Right kidney (tissue), 1 donor: ENCODE data around the gene MRS2.

Experiments
- DNase-seq: peaks from one replicate; pipeline ENCODE4 v3.0.0-alpha.2; 2016

The MRS2 gene

GRCh38 chr6:24429146-24429545 is 26.4 kb downstream of the MRS2 start:
- no peak for DNase-seq

- DNase-seq: no peak
Measured at GRCh38 chr6:24430086-24430485, 27.4 kb downstream of the MRS2 start.

- DNase-seq: no peak
Measured at GRCh38 chr6:24431045-24431451, 28.3 kb downstream of the MRS2 start.

- no peak for DNase-seq
Measured at GRCh38 chr6:24432611-24433010, 29.9 kb downstream of the MRS2 start.

- DNase-seq: no peak
Measured at GRCh38 chr6:24436979-24437378, 34.2 kb downstream of the MRS2 start.

- DNase-seq: no peak
Measured at GRCh38 chr6:24439858-24440539, 37.3 kb downstream of the MRS2 start.

- no peak for DNase-seq
Measured at GRCh38 chr6:24440897-24441598, 38.3 kb downstream of the MRS2 start.

- no peak for DNase-seq
Measured at GRCh38 chr6:24441599-24441904, 38.8 kb downstream of the MRS2 start.

GRCh38 chr6:24444588-24444987 is 41.9 kb downstream of the MRS2 start:
- DNase-seq: no peak

GRCh38 chr6:24445704-24446103 is 43.0 kb downstream of the MRS2 start:
- DNase-seq: no peak

GRCh38 chr6:24446670-24447069 is 43.9 kb downstream of the MRS2 start:
- no peak for DNase-seq

GRCh38 chr6:24448396-24448795 is 45.7 kb downstream of the MRS2 start:
- DNase-seq: no peak

- DNase-seq: no peak
Measured at GRCh38 chr6:24448828-24449525, 46.2 kb downstream of the MRS2 start.

GRCh38 chr6:24451581-24452388 is 49.0 kb downstream of the MRS2 start:
- DNase-seq: no peak

GRCh38 chr6:24453921-24454320 is 51.2 kb downstream of the MRS2 start:
- DNase-seq: no peak

- DNase-seq: no peak
Measured at GRCh38 chr6:24454452-24454851, 51.7 kb downstream of the MRS2 start.

- no peak for DNase-seq
Measured at GRCh38 chr6:24455061-24455460, 52.3 kb downstream of the MRS2 start.

- DNase-seq: no peak
Measured at GRCh38 chr6:24458134-24458533, 55.4 kb downstream of the MRS2 start.

GRCh38 chr6:24458941-24459340 is 56.2 kb downstream of the MRS2 start:
- DNase-seq: no peak

- DNase-seq: no peak
Measured at GRCh38 chr6:24460966-24461365, 58.2 kb downstream of the MRS2 start.

GRCh38 chr6:24464253-24465038 is 61.7 kb downstream of the MRS2 start:
- DNase-seq: no peak

GRCh38 chr6:24469811-24470210 is 67.1 kb downstream of the MRS2 start:
- DNase-seq: no peak
